ENCODE results near the gene TMEM8B. TPM values are rescaled to one million over a fixed set of nuclear protein-coding genes. Genes with fewer than 3 reads are reported as not detected.

TMEM8B gene
- total RNA-seq, 2 experiments from 2014 or later, result 5.8 to 6.9 TPM

- peak within 1 kb of the TSS; percentile 78 for H3K27ac Mint-ChIP-seq
Observed at GRCh38 chr9:35828716-35829083, 328 bp upstream of the TMEM8B start, which contains the start of gene FAM221B. Gene FAM221B, minus strand, starts transcription at chr9:35828732. Its CDS starts 2,571 bp downstream, at chr9:35826161.

GRCh38 chr9:35829764-35830096 lies 702 bp downstream of the TMEM8B start:
- Mint-ChIP-seq H3K27ac (peak overlapping the region; percentile 72), H3K4me1 (peaks cover 13% of the 10 kb centered on the region), H3K4me3 (peak overlapping the region; percentile 74), H3K9me3 (ENCODE audit: low read depth) (no peaks in the 10 kb centered on the region), H3K36me3 (ENCODE audit: low read depth) (no peaks in the 10 kb centered on the region), H3K27me3 (no peaks in the 10 kb centered on the region)
- DNase-seq, result no peak
- no peak for ATAC-seq
- ChIA-PET CTCF (interaction anchor here (0.6 kb wide), 1 partner anchor 1212 kb away, joined by 3 read pairs; no protein-coding TSS in a partner anchor), POLR2A (interaction anchor here (1.0 kb wide), 1 partner anchor 18 kb away, joined by 3 read pairs; no protein-coding TSS in a partner anchor)
- intact Hi-C loops (cut with DNase I, micrococcal nuclease), result loop anchor here in 1 of 2 experiments (1.0 to 5.0 kb wide), 5 partner anchors 14 to 573 kb away; partner anchors contain the start of genes ARHGEF39, CREB3, HINT2 and RNF38

More at GRCh38 chr9:35828716-35829083, 328 bp upstream of the TMEM8B start, which contains the start of gene FAM221B:
- ATAC-seq (no peak), DNase-seq (peak; percentile 57)
- intact Hi-C loops (cut with DNase I, micrococcal nuclease), result loop anchor here in 1 of 2 experiments (1.0 to 5.0 kb wide), 5 partner anchors 13 to 574 kb away; partner anchors contain the start of genes ARHGEF39, CREB3, HINT2 and RNF38
- H3K9me3 Mint-ChIP-seq (ENCODE audit: low read depth), result no peaks in the 10 kb centered on the region
- ChIA-PET POLR2A (interaction anchor here (1.0 kb wide), 1 partner anchor 19 kb away, joined by 3 read pairs; no protein-coding TSS in a partner anchor), CTCF (interaction anchor here (0.6 to 3.8 kb wide), 7 partner anchors 14 to 126 kb away, joined by 3 to 27 read pairs (median 4); partner anchors contain the start of genes HINT2 and SPAG8)
- no peaks in the 10 kb centered on the region for H3K36me3 Mint-ChIP-seq (ENCODE audit: low read depth)
- H3K4me3 Mint-ChIP-seq, result peak within 1 kb of the TSS; percentile 78
- peaks cover 13% of the 10 kb centered on the region for H3K4me1 Mint-ChIP-seq
- H3K27me3 Mint-ChIP-seq, result no peaks in the 10 kb centered on the region

- DNase-seq, result no peak
- H3K27me3 Mint-ChIP-seq, result no peaks in the 10 kb centered on the region
- ATAC-seq, result no peak
- POLR2A ChIA-PET, result no interaction called here
- H3K27ac Mint-ChIP-seq, result no peak overlapping the region
- no peaks in the 10 kb centered on the region for H3K9me3 Mint-ChIP-seq (ENCODE audit: low read depth)
- intact Hi-C loops (cut with DNase I, micrococcal nuclease), result no loop called here
- CTCF ChIA-PET, result interaction anchor here (1.4 to 2.9 kb wide), 4 partner anchors 8 to 51 kb away, joined by 4 to 14 read pairs (median 6); partner anchors contain the start of gene SPAG8
- no peak overlapping the region for H3K4me3 Mint-ChIP-seq
- H3K4me1 Mint-ChIP-seq, result peaks cover 11% of the 10 kb centered on the region
- H3K36me3 Mint-ChIP-seq (ENCODE audit: low read depth), result no peaks in the 10 kb centered on the region
Observed at GRCh38 chr9:35831040-35831439, 2.0 kb downstream of the TMEM8B start.

- intact Hi-C loops (cut with DNase I, micrococcal nuclease), result no loop called here
- CTCF ChIA-PET, result interaction anchor here (0.5 to 2.9 kb wide), 5 partner anchors 21 to 1023 kb away, joined by 3 to 14 read pairs (median 4); partner anchors contain the start of gene SPAG8
- Mint-ChIP-seq H3K36me3 (ENCODE audit: low read depth) (no peaks in the 10 kb centered on the region), H3K9me3 (ENCODE audit: low read depth) (no peaks in the 10 kb centered on the region), H3K4me3 (no peak overlapping the region), H3K4me1 (peaks cover 10% of the 10 kb centered on the region), H3K27me3 (no peaks in the 10 kb centered on the region), H3K27ac (no peak overlapping the region)
- ATAC-seq (no peak), DNase-seq (no peak)
- POLR2A ChIA-PET, result no interaction called here
Observed at GRCh38 chr9:35832814-35833213, 3.8 kb downstream of the TMEM8B start.

- peak overlapping the region; percentile 11 for H3K27ac Mint-ChIP-seq
- H3K9me3 Mint-ChIP-seq (ENCODE audit: low read depth), result no peaks in the 10 kb centered on the region
- DNase-seq, result no peak
- intact Hi-C loops (cut with DNase I, micrococcal nuclease), result no loop called here
- H3K36me3 Mint-ChIP-seq (ENCODE audit: low read depth), result no peaks in the 10 kb centered on the region
- H3K27me3 Mint-ChIP-seq, result no peaks in the 10 kb centered on the region
- CTCF ChIA-PET, result interaction anchor here (0.6 to 3.7 kb wide), 10 partner anchors 8 to 722 kb away, joined by 3 to 23 read pairs (median 4); partner anchors contain the start of genes HINT2 and SPAG8
- POLR2A ChIA-PET, result no interaction called here
- H3K4me1 Mint-ChIP-seq, result peaks cover 6% of the 10 kb centered on the region
- no peak for ATAC-seq
- H3K4me3 Mint-ChIP-seq, result no peak overlapping the region
Observed at GRCh38 chr9:35834260-35835215, 5.5 kb downstream of the TMEM8B start.

GRCh38 chr9:35835216-35835632 lies 6.2 kb downstream of the TMEM8B start:
- Mint-ChIP-seq H3K4me1 (no peaks in the 10 kb centered on the region), H3K36me3 (ENCODE audit: low read depth) (no peaks in the 10 kb centered on the region), H3K9me3 (ENCODE audit: low read depth) (no peaks in the 10 kb centered on the region), H3K27me3 (no peaks in the 10 kb centered on the region), H3K4me3 (no peak overlapping the region), H3K27ac (no peak overlapping the region)
- ATAC-seq, result peak; percentile 66
- peak; percentile 42 for DNase-seq
- intact Hi-C loops (cut with DNase I, micrococcal nuclease), result no loop called here
- POLR2A ChIA-PET, result no interaction called here
- CTCF ChIA-PET, result interaction anchor here (0.8 to 3.7 kb wide), 8 partner anchors 9 to 172 kb away, joined by 3 to 23 read pairs (median 4); partner anchors contain the start of genes HINT2 and SPAG8

GRCh38 chr9:35835766-35836165 lies 6.7 kb downstream of the TMEM8B start:
- CTCF ChIA-PET, result interaction anchor here (0.8 to 3.7 kb wide), 8 partner anchors 10 to 171 kb away, joined by 3 to 23 read pairs (median 4); partner anchors contain the start of gene SPAG8
- ATAC-seq, result no peak
- no peaks in the 10 kb centered on the region for H3K27me3 Mint-ChIP-seq
- intact Hi-C loops (cut with DNase I, micrococcal nuclease), result no loop called here
- no peak overlapping the region for H3K27ac Mint-ChIP-seq
- H3K36me3 Mint-ChIP-seq (ENCODE audit: low read depth), result no peaks in the 10 kb centered on the region
- POLR2A ChIA-PET, result no interaction called here
- no peaks in the 10 kb centered on the region for H3K4me1 Mint-ChIP-seq
- H3K4me3 Mint-ChIP-seq, result no peak overlapping the region
- H3K9me3 Mint-ChIP-seq (ENCODE audit: low read depth), result no peaks in the 10 kb centered on the region
- DNase-seq, result no peak

GRCh38 chr9:35836595-35836994 lies 7.6 kb downstream of the TMEM8B start:
- ATAC-seq, result no peak
- POLR2A ChIA-PET, result interaction anchor here (0.6 kb wide), 1 partner anchor 287 kb away, joined by 3 read pairs; no protein-coding TSS in a partner anchor
- H3K27me3 Mint-ChIP-seq, result no peaks in the 10 kb centered on the region

GRCh38 chr9:35839926-35840325 lies 10.9 kb downstream of the TMEM8B start:
- CTCF ChIA-PET, result interaction anchor here (0.6 kb wide), 1 partner anchor 48 kb away, joined by 3 read pairs; no protein-coding TSS in a partner anchor
- Mint-ChIP-seq H3K9me3 (ENCODE audit: low read depth) (no peaks in the 10 kb centered on the region), H3K27ac (no peak overlapping the region), H3K36me3 (ENCODE audit: low read depth) (no peaks in the 10 kb centered on the region), H3K4me3 (no peak overlapping the region), H3K4me1 (peaks cover 6% of the 10 kb centered on the region), H3K27me3 (no peaks in the 10 kb centered on the region)
- POLR2A ChIA-PET, result no interaction called here
- ATAC-seq, result no peak
- intact Hi-C loops (cut with DNase I, micrococcal nuclease), result no loop called here
- DNase-seq, result no peak

More at GRCh38 chr9:35836595-35836994, 7.6 kb downstream of the TMEM8B start:
- DNase-seq, result no peak
- H3K4me1 Mint-ChIP-seq, result no peaks in the 10 kb centered on the region
- no peaks in the 10 kb centered on the region for H3K9me3 Mint-ChIP-seq (ENCODE audit: low read depth)
- H3K27ac Mint-ChIP-seq, result no peak overlapping the region
- CTCF ChIA-PET, result interaction anchor here (1.4 to 3.7 kb wide), 2 partner anchors 45 to 47 kb away, joined by 4 to 23 read pairs; no protein-coding TSS in a partner anchor
- intact Hi-C loops (cut with DNase I, micrococcal nuclease), result no loop called here
- no peaks in the 10 kb centered on the region for H3K36me3 Mint-ChIP-seq (ENCODE audit: low read depth)
- H3K4me3 Mint-ChIP-seq, result no peak overlapping the region

GRCh38 chr9:35840881-35841644 lies 12.0 kb downstream of the TMEM8B start:
- CTCF ChIA-PET, result interaction anchor here (0.7 to 2.3 kb wide), 3 partner anchors 15 to 95 kb away, joined by 4 to 7 read pairs (median 4); no protein-coding TSS in a partner anchor
- Mint-ChIP-seq H3K4me1 (peaks cover 16% of the 10 kb centered on the region), H3K27me3 (no peaks in the 10 kb centered on the region), H3K27ac (no peak overlapping the region), H3K36me3 (ENCODE audit: low read depth) (no peaks in the 10 kb centered on the region), H3K4me3 (no peak overlapping the region), H3K9me3 (ENCODE audit: low read depth) (no peaks in the 10 kb centered on the region)
- intact Hi-C loops (cut with DNase I, micrococcal nuclease), result no loop called here
- no peak for ATAC-seq
- no peak for DNase-seq
- POLR2A ChIA-PET, result no interaction called here

GRCh38 chr9:35841645-35841900 lies 12.5 kb downstream of the TMEM8B start:
- ChIA-PET POLR2A (no interaction called here), CTCF (interaction anchor here (0.7 to 2.3 kb wide), 3 partner anchors 15 to 95 kb away, joined by 4 to 7 read pairs (median 4); no protein-coding TSS in a partner anchor)
- Mint-ChIP-seq H3K27ac (no peak overlapping the region), H3K4me3 (no peak overlapping the region), H3K27me3 (no peaks in the 10 kb centered on the region), H3K4me1 (peaks cover 16% of the 10 kb centered on the region), H3K9me3 (ENCODE audit: low read depth) (no peaks in the 10 kb centered on the region), H3K36me3 (ENCODE audit: low read depth) (no peaks in the 10 kb centered on the region)
- ATAC-seq (no peak), DNase-seq (no peak)
- intact Hi-C loops (cut with DNase I, micrococcal nuclease), result no loop called here

All from activated CD4-positive, alpha-beta T cell treated with anti-CD3 and anti-CD28 coated beads for 36 hours (primary cell).